NB4 (cell line): ENCODE results near the gene ARMC12.
A peak's percentile ranks its signal among the peaks of the same experiment; 100 is the strongest.

Experiments used
- CTCF ChIP-seq: IDR thresholded peaks from one replicate; pipeline ENCODE4 v1.5.1; 2012; ENCODE audit warnings: low read depth, low read length
- POLR2A ChIP-seq: IDR thresholded peaks from 2 replicates; pipeline ENCODE4 v1.6.1; 2011; ENCODE audit warnings: mild to moderate bottlenecking; ENCODE audit not compliant: insufficient read length; ENCODE audit errors: extremely low read depth

DNA sequence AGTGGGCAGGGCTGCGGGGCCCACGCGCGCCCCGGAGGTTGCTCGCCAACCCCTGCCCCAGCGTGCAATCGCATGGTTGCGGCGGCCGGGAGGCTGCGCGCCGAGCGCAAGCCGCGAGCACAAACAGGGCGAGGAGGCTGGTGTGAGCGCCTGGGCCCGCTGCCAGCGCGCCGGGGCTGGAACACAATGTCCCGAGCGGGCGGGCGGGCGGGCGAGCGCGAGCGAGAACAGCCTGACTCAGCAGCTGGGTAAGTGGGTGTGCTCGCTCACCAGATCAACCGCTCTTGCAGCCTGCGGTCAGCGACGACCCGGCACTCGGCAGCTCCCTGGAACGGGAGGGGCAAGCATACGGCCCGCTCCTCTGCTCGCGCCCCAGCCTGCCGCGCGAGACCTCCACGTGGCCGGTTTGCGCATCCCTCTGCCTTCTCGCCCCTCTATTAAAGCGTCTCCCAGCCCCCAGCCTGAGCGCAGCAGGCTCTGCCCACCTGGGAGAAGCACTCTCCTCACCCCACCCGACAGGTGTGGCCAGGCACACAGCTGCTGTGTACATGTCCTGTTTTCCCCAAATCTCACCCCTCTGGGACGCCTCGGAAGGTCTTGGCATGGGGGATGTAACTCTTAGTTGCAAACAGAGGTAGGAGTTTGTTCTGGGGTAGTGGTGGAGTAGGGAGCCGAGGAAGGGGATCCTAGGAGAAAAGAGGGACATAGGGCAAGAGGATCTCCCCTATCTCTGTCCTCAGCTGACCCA, 8.7 kb upstream of the ARMC12 start:
- TF ChIP-seq CTCF (no peak), POLR2A (peak; percentile 48)
